GM10248 (cell line): ENCODE measurements around the gene PLCB1.

Source experiments
- CTCF ChIA-PET: fragments of 300-600 bp; sonication (Branson Sonifier 250); formaldehyde crosslinking; extraction: SDS; loops from one replicate; lab custom pipeline; 2021; ENCODE audit warnings: antibody characterized with exemption; lab: Yijun Ruan, JAX
- POLR2A ChIA-PET: fragments of 350-650 bp; sonication (Branson Sonifier 250); formaldehyde crosslinking; extraction: SDS; loops from one replicate; lab custom pipeline; 2020; ENCODE audit warnings: antibody characterized with exemption; lab: Yijun Ruan, JAX
- DNase-seq: peaks from one replicate; pipeline ENCODE4 v3.0.0; 2012; ENCODE audit errors: extremely low spot score
- CTCF ChIP-seq: IDR thresholded peaks from 2 replicates; pipeline ENCODE4 v1.5.1; 2012; ENCODE audit warnings: mild to moderate bottlenecking, low read depth; ENCODE audit errors: extremely low read depth, missing control alignments, control extremely low read depth

PLCB1 gene

GRCh38 chr20:8334641-8335040, 202.6 kb downstream of the PLCB1 start:
- DNase-seq: no peak
- CTCF ChIA-PET: interaction anchor here (1.2 to 1.4 kb wide), 2 partner anchors 10 to 387 kb away, joined by 3 to 4 read pairs; no protein-coding TSS in a partner anchor
- no peak for TF ChIP-seq CTCF
- POLR2A ChIA-PET: no interaction called here

GRCh38 chr20:8335059-8335458, 203.0 kb downstream of the PLCB1 start:
- POLR2A ChIA-PET: no interaction called here
- CTCF ChIA-PET: interaction anchor here (0.6 to 1.9 kb wide), 4 partner anchors 9 to 449 kb away, joined by 3 to 4 read pairs (median 4); no protein-coding TSS in a partner anchor
- DNase-seq: no peak
- TF ChIP-seq CTCF: no peak

- no peak for DNase-seq
- ChIA-PET POLR2A (no interaction called here), CTCF (interaction anchor here (0.6 to 1.9 kb wide), 3 partner anchors 11 to 450 kb away, joined by 3 to 4 read pairs (median 4); no protein-coding TSS in a partner anchor)
- TF ChIP-seq CTCF: no peak
Observed at GRCh38 chr20:8335495-8336195, 203.6 kb downstream of the PLCB1 start.

GRCh38 chr20:8339349-8339748, 207.3 kb downstream of the PLCB1 start:
- ChIA-PET POLR2A (no interaction called here), CTCF (interaction anchor here (0.9 to 2.6 kb wide), 2 partner anchors 9 to 383 kb away, joined by 3 to 9 read pairs; no protein-coding TSS in a partner anchor)
- no peak for TF ChIP-seq CTCF
- DNase-seq: no peak

- ChIA-PET CTCF (no interaction called here), POLR2A (no interaction called here)
- no peak for DNase-seq
- TF ChIP-seq CTCF: no peak
Observed at GRCh38 chr20:8342391-8342790, 210.3 kb downstream of the PLCB1 start.

- ChIA-PET CTCF (interaction anchor here (1.2 kb wide), 1 partner anchor 10 kb away, joined by 3 read pairs; no protein-coding TSS in a partner anchor), POLR2A (no interaction called here)
- DNase-seq: no peak
- TF ChIP-seq CTCF: no peak
Observed at GRCh38 chr20:8344106-8344505, 212.0 kb downstream of the PLCB1 start.
